ENCODE results near the gene SLC5A10.

The SLC5A10 gene

DNA sequence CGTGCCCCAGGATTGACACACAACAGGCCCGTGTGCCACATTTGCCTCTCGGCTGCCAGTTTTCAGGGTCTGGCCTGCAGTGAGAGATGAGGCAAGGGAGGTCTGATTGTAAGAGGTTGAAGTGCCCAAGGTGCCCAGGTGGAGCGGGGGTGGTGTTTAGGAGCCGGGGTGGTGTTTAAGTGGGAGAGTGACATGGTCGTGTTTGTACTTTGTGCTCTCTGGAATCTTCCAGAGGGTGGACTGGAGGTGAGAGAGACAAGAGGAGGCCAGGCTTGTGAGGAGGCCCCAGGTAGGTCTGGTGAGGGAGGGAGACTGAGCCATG, 10.5 kb downstream of the SLC5A10 start:
- no peak for FAIRE-seq
- DNase-seq (ENCODE audit: extremely low spot score, insufficient read length, low read depth), result no peak

DNA sequence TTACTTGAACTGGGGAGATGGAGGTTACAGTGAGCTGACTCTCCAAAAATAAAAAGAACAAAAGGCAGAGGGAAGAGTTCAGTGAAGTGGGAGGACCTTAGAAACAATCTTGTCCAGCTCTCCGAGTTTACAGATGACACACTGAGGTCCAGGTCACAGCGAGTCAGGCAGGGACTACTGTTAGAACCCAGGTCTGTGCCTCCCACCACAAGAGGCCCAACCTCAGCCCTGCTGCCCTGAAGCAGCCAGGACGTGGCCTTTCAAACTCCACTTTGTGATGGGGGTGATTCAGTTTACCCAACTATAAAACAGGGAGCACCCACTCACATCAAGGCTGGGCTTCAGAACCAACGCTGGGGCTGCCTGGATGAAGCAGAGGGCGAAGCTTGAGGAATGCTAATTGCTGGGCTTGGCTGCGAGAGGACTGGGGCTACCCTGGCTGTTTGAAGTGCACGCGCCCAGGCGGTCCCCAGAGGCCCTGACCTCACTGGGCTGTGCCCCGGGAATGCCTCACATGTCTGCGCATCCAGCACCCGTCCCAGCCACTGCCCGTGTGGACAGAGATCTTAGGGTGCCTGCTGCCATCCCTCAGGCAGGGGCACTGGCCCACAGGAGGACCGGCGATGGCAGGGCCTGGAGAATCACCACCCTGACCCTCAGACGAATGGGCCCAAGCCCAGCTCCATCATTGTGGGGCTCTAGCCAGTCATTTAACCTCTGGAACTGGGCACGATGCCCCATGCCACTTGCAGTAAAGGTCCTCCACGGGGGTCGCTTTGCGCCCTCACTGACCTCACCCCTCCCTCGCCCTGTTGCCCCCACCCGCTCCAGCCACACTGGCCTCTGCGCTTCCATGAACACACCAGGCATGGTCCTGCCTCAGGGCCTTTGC, 11.4 kb downstream of the SLC5A10 start:
- no peak for FAIRE-seq
- DNase-seq (ENCODE audit: extremely low spot score, insufficient read length, low read depth), result no peak

DNA sequence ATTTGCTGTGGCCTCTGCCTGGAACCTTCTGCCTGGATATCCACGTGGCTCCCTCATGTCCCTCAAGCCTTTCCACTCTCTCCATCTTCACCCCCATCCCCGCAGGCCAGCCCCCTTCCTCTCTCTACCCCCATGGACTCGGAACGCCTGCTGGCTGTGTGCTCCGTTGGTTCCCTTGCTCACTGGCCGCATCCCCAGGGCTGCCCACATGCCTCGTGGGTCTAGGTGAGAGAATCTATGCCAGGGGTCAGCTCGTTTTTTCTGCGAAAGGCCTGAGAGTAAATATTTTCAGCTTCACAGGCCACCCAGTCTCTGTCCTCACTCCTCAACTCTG, 12.0 kb downstream of the SLC5A10 start:
- no peak for DNase-seq (ENCODE audit: extremely low spot score, insufficient read length, low read depth)
- FAIRE-seq, result no peak

DNA sequence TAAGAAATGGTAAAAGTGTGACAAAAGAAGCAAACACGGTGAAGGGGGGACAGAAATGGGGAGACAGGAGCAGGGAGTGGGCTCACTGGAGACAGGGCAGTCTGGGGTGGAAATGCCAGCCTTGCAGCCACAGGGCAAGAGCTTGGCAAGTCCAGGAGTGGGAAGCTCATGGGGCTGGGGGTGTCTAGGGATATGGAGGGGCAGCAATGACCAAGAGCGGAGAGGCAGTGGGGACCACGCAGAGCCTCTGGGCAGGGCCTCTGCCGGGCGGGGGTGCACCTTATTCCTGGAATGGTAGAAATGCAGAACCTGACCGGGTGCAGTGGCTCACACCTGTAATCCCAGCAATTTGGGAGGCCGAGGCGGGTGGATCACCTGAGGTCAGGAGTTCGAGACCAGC, 12.6 kb downstream of the SLC5A10 start:
- DNase-seq (ENCODE audit: extremely low spot score, insufficient read length, low read depth) (no peak), FAIRE-seq (no peak)

DNA sequence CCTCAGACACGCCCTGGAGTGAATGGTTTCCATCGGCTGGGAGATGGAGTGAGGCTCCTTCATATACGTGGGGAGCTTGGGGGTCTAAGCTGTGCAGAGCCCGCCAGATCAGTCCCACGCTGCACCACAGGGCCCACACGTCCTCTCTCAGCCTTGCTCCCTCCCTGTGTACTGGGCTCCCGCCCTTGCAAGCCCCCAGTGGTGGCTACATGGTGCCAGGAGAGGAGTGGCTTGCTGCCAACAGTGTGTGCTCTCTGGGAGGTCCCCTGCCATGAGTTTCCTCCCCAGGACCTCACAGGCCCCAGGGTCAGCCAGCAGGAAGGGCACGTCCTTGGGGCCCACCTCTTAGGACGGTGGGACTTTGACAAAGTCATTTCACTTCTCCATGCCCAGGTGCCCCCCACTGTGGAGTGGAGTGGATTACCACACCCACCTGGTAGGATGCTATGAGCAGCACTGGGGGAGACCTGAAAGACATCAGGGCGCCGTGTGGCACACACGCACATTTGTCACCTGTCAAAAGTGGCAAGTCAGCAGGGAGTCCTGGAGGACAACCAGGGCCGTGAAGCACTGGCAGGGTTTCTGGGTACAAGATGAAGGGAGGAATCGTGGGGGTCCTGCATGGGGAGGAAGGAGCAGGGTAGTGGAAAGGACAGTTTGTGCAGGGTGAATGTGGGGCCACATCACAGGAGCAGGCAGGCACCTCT, 13.7 kb downstream of the SLC5A10 start:
- FAIRE-seq (no peak), DNase-seq (ENCODE audit: extremely low spot score, insufficient read length, low read depth) (no peak)

DNA sequence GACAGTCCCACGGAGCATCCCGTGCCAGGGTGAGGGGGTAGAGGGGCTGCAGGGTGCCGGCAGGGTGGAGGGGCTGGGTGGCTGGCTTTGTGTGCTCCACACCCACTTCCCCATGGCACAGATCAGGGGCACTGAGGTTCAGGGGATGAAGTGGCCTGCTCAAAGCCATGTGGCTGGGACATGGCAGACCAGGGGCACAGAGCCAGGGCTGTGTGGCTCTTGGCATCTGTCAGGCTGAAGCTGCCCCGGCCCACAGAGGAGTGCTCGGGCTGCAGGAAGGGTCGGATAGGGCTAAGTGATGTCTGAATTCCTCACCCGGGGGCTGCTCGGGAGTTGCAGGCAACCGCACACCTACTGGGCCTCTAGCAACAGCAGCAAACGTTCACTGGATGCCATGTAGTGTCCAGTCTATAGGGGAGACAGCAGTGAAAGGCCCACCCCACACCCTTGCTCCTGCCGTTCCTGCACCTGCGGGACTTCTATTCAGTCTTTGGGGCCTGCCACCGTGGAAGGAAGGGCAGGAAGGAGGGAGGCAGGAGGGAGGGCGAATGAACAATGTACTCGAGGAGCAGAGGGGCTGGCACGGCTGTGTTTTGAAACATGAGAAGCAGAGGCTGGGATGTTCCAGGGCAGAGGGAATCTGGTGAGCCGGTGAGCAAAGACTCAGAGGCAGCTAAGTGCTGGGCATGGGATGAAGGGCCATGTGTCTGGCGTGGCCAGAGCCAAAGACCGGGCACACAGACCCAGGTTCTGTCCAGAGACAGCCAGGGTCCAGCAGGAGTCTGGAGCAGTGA, 15.1 kb downstream of the SLC5A10 start:
- DNase-seq (ENCODE audit: extremely low spot score, insufficient read length, low read depth), result no peak
- FAIRE-seq, result no peak

DNA sequence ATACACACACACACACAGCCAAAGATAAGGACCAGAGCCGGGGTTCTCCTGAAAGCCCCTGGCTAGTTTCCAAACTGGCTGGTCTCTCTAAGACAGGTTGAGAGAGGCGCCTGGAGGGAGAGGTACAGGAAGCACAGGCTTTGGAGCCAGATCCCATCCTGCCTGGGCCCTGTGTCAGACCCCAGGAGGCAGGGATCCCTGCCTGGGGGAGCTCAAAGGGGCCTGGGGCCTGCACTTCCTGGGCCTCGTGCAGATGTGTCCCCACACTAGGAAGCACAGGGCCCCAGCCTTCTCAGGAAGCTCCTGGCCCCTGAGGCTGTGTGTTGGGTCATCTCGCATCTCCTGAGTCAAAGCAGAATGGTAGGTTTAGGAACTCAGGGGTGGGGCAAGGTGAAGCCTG, 16.0 kb downstream of the SLC5A10 start:
- FAIRE-seq, result no peak
- DNase-seq (ENCODE audit: extremely low spot score, insufficient read length, low read depth), result no peak

DNA sequence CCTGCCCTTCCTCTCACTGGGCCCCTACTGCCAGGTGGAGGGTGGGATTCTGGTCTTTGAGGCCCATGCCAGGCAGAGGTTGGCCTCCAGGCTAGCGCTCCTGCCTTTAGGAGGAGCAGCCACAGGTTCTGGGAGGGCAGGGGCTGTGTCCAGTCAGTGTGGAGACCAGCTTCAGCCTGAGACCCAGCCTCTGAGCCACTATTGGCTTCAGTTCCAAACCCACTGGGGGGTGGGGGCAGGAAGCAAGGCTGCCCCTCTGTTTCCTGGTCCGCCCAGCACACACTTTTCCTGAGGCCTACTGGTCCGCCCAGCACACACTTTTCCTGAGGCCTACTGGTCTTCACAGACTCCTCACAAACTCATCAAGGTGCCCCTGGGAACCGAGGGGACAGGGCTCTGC, 16.4 kb downstream of the SLC5A10 start:
- DNase-seq (ENCODE audit: extremely low spot score, insufficient read length, low read depth) (no peak), FAIRE-seq (no peak)

DNA sequence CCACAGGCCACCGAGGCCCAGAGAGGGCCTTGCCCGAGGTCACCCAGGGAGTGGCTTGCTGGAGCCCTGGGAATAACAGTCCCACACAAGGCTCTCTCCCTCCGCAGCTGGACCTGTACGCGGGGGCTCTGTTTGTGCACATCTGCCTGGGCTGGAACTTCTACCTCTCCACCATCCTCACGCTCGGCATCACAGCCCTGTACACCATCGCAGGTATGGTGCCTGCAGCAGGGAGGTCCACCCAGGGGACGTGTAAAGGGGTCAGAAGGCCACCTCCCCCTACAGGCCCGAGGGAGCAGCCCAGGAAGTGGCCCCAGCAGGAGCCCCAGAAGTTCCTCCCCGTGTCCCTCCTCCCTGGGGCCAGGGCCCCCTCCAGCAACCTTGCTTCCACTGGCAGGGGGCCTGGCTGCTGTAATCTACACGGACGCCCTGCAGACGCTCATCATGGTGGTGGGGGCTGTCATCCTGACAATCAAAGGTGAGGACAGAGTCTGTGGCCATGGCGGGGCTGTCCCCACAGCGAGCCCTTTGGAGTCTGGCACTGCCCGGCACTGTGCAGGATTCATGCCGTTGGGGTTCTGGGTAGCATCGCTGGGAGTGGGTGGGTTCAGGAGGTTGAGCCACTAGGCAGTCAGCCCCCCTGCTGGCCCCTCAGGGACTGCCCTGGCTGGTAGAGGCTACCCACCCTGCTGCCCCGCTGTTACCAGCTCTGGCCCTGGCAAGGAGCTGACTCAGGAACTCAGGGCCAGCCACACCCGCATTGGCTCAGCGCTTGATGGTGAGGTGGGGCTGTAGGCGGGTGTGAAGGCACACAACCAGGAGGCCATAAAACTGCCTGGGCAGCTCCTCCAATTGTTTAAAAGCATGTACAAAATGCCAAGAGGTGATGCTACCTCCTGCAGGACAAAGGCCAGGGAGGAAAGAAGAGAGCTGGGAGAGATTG, 17.3 kb downstream of the SLC5A10 start:
- FAIRE-seq (no peak), DNase-seq (ENCODE audit: extremely low spot score, insufficient read length, low read depth) (no peak)

DNA sequence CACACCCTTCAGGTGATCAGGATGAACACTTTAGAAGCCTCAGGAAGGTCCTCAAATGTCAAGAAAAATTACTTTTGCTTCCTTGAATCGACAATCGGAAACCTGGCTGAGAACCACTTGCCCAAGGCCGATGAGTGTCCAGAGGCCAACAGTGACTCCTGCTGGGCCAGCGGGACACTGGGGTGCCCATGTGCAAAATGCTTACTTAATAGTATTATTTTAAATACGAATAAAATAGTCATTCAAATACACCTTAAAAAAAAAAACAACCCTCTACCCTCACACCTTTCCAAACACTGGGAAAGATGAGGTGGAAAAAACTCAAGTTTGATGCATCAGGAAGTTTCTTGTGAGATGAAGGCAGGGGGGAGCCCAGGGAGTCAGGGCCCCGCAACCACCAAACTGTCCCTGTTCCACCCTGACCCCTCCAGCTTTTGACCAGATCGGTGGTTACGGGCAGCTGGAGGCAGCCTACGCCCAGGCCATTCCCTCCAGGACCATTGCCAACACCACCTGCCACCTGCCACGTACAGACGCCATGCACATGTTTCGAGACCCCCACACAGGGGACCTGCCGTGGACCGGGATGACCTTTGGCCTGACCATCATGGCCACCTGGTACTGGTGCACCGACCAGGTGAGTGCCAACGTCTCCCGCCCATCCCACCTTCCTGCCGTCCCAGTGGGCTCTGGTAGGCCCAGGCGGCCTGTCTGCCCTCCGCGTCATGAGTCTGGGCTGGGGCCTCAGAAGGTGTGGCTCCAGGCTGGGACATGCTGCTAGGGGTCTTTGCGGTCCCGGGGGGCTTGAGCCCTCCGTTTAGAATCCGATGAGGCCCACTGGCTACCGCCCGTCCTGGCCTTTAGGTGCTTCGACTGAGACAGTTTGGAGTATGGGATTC, 18.9 kb downstream of the SLC5A10 start:
- FAIRE-seq (no peak), DNase-seq (ENCODE audit: extremely low spot score, insufficient read length, low read depth) (no peak)

DNA sequence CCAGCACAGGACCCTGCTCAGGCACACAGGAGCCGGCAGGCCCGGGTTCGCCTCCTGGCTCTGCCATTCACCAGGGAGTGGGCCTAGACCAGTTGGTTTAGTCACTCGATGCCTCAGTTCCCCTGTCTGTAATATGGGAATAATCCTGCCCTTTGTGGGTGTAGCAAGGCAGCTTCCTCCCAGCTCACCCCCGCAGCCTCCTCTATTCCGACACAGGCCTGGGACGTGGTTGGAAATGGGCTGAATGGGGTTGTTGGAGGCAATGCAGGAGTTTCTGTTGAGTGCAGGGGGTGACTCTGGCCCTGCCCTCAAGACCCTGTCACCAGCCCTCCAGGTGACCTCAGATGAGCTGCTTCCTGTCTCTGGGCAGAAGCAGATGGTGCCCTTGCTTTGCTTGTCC, 19.8 kb downstream of the SLC5A10 start:
- FAIRE-seq, result no peak
- no peak for DNase-seq (ENCODE audit: extremely low spot score, insufficient read length, low read depth)

DNA sequence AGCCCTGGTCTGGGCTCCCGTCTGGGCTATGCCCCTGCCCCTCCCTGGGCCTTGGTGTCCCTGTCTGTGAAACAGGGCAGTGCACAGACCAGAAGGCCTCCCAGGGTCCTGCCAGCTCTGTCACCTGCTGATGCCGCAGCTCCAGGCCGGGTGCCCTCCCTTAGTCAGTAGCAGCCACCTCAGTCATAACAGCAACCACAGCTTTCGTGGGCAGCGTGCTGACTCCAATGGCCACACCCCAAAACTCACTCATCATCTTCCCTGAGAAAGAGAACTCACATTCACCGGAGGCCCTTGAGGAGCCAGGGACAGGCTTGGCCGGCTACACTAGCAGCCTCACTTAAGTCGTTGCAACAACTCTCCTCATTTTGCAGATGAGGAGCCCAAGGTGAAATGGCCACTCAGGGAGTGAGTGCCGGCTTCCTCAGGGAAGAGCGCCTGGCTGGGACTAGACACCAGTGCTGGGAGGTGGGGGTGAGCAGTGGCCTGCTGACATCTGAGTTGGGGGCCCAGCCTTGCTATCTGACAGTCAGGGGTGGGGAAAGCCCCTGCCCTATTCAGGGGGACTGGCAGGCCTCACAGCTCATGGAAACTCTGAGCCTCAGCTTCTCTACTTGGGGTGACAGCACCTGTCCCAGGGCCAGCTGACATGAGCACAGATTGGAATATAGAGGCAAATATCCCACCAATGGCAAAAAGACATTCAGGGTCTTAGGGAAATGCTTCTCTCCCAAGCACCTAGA, 22.6 kb downstream of the SLC5A10 start:
- FAIRE-seq, result no peak

DNA sequence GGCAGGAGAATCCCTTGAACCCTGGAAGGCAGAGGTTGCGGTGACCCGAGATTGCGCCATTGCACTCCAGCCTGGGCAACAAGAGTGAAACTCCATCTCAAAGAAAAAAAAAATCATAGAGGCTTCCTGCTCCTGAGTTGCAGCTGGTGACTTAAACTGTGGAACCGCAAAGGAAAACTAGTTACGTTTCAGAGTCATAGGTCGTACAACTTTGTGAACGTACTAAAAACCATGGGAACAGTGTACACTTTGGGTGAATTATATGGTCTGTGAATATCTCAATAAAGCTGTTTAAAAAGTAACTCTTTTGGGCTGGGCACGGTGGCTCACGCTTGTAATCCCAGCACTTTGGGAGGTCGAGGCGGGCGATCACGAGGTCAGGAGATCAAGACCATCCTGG, 23.6 kb downstream of the SLC5A10 start:
- no peak for DNase-seq (ENCODE audit: extremely low spot score, insufficient read length, low read depth)
- no peak for FAIRE-seq

More for the DNA sequence above, 22.6 kb downstream of the SLC5A10 start:
- no peak for DNase-seq (ENCODE audit: extremely low spot score, insufficient read length, low read depth)

DNA sequence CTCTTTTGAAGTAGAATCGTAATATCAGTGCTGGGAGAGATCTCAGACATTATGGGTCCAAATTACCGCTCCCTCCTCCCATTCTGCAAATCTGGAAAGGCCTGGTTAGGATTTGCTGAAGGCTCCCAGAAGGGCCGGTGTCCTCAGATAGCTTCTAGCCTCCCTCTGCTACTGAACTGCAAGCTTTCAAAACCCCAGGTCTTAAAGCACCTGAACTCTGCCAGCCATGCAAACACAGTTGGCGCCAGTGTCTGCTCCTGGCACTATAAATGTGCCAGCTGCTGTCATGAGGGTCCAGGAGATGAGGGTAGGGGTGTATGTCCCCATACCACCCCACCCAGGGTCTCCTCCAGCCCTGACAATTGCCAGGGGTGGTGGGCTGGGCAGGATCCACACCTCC, 24.2 kb downstream of the SLC5A10 start:
- DNase-seq (ENCODE audit: extremely low spot score, insufficient read length, low read depth), result no peak
- FAIRE-seq, result no peak

DNA sequence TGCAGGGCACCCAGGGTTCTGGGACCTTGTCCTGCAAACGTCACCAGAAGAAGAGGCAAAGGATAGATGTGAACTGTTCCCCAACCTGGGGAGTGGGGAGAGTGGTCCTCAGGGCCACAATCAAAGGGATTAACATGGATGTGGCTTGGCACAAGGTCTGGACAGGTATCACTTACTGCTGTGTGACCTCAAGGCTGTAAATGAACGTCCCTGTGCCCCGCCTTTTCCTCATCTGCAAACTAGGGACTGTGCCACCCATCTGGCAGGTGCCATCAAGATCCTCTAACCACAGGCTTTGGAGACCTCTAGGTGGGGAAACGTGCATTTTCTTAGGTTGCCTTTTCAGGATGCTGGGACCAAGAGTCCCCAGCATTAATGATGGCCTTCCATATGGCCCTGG, 25.1 kb downstream of the SLC5A10 start:
- DNase-seq (ENCODE audit: extremely low spot score, insufficient read length, low read depth), result no peak
- no peak for FAIRE-seq

DNA sequence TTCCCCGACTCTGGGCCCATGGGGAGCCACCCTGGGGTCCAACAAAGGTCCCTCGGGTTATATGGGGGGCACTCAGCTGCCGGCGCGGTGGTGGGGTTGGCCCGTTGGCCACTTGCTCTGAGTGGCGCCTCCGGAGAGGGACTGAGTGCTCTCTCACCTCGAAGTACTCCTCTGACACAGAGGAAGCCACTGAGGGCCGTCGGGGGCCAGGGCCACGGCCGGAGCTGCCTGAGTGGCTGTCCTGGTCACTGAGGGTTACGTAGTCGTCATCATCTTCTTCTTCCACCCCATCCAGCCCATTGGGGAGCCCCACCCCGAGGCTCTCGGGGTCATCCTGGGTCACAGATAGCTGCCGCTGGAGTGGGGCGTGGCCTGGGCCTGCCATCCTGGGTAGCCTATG, 25.7 kb downstream of the SLC5A10 start:
- FAIRE-seq (no peak), DNase-seq (ENCODE audit: extremely low spot score, insufficient read length, low read depth) (no peak)

DNA sequence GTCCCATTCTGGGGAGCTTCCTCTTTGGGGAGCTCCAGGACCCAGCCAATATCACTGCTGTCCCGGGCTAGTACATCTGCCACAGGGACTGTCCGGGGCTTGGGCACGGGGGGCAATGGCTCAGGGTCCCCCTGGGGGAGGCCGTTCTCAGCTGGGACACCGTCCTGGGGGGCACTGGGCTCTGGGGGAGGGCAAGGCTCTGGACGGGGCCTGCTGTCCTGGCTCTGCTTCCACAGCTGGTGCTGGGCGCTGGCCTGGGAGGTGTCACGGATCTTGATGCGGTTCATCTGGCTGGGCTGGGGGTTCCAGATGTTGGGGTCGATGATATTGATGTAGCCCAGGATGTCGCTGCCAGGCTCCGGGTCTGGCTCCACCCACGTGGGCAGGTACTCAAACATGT, 26.1 kb downstream of the SLC5A10 start:
- DNase-seq (ENCODE audit: extremely low spot score, insufficient read length, low read depth) (no peak), FAIRE-seq (no peak)

DNA sequence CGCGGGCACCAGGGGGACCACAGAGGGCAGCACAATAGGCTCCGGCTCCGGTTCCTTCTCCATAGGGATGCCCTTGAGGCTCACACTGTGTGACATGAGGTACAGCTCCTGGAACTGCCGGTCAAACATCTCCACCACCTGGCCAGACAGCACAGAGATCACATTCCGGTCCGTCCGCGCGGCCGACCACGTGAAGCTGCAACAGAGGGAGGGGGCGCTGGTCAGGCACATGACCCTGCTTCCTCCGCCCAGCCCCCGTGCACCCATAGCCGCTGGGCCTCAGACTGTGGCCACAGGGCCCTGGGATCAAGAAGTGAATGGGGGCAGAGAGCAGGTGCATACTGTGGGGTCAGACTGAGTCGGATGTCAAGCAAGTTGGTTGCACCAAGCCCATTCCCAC, 26.7 kb downstream of the SLC5A10 start:
- FAIRE-seq (no peak), DNase-seq (ENCODE audit: extremely low spot score, insufficient read length, low read depth) (no peak)
